ENCODE results near the gene NSMCE1.

Gene NSMCE1

DNA sequence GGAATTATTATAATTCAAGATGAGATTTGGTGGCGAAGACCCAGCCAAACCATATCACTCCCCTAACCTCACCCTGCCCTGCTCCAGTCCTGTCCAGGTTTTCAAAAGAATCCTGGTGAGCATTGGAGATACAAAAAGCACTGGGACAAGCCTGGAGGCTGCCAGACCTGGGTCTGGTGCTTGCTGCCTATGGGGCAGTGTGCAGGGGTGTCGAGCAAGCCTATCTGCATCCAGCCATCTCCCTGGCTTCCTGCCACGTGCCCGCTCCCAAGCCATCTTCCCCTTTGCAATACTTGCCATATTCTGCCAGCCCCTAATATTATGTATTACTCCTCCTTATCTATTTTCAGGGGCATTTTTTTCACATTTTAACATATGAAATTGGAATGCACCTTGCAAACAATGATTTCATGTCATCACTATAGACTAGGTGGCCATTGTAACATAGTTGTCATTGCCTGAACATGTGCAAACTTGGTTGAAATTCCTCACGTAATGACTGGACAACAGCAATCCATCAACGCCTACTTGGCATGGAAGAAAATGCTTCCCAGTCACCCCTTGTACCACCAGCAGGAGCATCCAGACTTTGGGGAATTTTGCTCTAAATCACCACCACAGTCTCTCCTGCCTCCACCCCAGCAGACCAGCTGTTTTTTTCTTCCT lies 73.4 kb downstream of the NSMCE1 start:
- DNase-seq (ENCODE audit: low read depth): no peak

DNA sequence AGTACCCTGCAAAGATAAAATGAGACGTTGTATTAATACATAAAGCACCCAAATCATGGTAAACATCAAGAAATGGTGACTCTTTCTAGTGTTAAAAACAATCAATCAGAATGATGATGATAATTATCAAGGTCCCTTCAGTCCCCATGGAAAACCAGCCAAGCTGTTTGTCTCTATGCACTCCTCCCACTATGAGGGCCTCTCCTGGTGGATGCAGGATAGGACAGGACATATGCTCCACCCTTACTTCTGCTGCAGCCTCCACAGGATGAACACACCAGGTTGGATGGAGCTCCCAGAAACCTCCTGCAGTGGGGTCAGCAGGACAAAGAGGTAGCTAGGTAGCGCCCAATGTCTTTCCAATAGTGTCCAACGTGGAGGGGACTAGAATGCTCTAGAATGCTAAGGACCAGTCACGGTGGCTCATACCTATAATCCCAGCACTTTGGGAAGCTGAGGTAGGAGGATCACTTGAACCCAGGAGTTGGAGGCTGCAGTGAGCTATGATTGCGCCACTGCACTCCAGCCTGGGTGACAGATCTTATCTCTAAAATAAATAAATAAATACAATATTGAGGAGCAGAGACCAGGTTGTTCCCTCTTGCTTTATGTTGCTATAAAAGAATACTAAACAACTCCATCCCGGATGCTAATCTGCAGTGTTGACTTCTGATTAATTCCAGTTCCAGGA lies 75.1 kb downstream of the NSMCE1 start:
- DNase-seq (ENCODE audit: low read depth): no peak

- no peak for DNase-seq (ENCODE audit: low read depth)
These were observed 77.1 kb downstream of the NSMCE1 start for GRCh38 chr16:27191352-27191924.

DNA sequence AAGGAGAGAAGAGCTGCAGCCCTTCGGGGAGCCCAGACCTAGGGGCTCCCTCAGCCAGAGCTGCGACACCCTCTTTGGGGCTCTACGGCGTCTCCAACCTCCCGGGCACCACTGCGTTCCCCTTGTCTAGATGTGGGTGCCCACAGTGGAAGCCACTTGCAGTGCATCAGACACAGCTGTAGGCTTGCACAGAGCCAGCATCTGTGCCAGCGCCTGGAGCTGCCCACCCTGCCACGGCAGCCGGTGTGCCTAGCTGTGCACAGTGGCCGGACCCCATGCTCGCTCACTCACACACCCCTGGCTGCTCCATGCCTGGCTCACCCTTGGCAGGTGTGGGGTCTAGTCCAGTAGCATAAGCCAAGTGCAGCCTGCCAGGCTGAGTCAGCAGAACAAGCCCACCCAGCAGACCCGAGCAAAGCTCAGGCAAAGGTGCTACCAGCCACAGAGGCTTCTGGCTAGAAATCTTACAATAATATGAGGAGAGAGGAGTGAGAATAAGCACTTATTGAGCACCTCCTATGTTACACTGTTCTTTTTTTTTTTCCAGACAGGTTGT lies 78.2 kb downstream of the NSMCE1 start:
- no peak for DNase-seq (ENCODE audit: low read depth)

GRCh38 chr16:27189335-27189972 lies 79.1 kb downstream of the NSMCE1 start:
- no peak for DNase-seq (ENCODE audit: low read depth)

DNA sequence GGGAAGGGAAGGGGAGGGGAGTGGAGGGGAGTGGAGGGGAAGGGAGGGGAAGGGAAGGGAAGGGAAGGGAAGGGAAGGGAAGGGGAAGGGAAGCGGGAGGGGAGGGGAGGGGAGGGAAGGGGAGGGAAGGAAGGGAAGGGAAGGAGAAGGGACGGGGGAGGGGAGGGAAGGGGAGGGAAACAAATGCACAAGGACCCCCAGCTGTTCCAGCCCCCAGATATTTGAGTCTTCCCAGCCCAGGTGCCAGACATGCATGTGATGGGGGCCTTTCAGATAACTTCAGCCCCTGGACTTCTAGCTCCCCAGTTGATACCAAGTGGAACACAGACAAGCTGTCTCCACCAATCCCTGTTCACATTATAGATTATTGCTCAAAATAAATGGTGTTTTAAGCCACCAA lies 79.9 kb downstream of the NSMCE1 start:
- DNase-seq (ENCODE audit: low read depth): no peak

DNA sequence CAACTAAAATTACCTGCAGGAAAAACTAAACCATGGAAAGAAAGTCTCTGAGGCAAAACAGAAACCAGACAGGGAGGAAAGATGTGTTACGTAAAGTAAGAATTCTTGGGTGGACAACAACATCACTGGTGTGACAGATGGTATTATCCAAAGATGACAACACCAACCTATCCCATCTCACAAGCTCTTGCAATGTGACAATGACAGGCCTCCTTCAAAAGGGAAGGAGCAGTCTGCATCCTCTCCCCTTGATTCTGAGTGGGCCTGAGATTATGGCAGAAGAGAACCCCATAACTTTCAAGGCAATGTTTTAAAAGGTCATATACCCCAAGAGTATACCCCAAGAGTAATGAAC lies 82.8 kb downstream of the NSMCE1 start:
- no peak for DNase-seq (ENCODE audit: low read depth)

GRCh38 chr16:27182906-27183405 lies 85.6 kb downstream of the NSMCE1 start:
- DNase-seq (ENCODE audit: low read depth): no peak

GRCh38 chr16:27181019-27181790 lies 87.4 kb downstream of the NSMCE1 start:
- DNase-seq (ENCODE audit: low read depth): no peak

- peak; percentile 64 for DNase-seq (ENCODE audit: low read depth)
These were observed 89.0 kb downstream of the NSMCE1 start for GRCh38 chr16:27179500-27180072.

GRCh38 chr16:27177031-27177774 lies 91.4 kb downstream of the NSMCE1 start:
- no peak for DNase-seq (ENCODE audit: low read depth)

- DNase-seq (ENCODE audit: low read depth): no peak
These were observed 92.7 kb downstream of the NSMCE1 start for GRCh38 chr16:27175888-27176287.

Measured in CMK (cell line).